ENCODE results near the gene FGD2. TPM values are rescaled to one million over a fixed set of nuclear protein-coding genes. Genes with fewer than 3 reads are reported as not detected.

Gene FGD2
- total and polyA plus RNA-seq, 9 of the 15 experiments (the other 6 are each of a cell fraction or from before 2014, with no cell fraction given), result 0.09 TPM; not detected in 8

GRCh38 chr6:37008484-37009465 lies 3.3 kb downstream of the FGD2 start (continued):
- TF ChIP-seq MTF1 (CRISPR knock-in tag; IDR thresholded peaks at IDR 0.05; ENCODE audit: borderline replicate concordance) (no peak), ZNF384 (IDR thresholded peaks at IDR 0.05; ENCODE audit: low read depth, low read length) (no peak), ILK (tag; IDR thresholded peaks at IDR 0.05; ENCODE audit: borderline replicate concordance, low read depth) (no peak), MECOM (CRISPR knock-in tag; IDR thresholded peaks at IDR 0.05) (no peak)

DNA sequence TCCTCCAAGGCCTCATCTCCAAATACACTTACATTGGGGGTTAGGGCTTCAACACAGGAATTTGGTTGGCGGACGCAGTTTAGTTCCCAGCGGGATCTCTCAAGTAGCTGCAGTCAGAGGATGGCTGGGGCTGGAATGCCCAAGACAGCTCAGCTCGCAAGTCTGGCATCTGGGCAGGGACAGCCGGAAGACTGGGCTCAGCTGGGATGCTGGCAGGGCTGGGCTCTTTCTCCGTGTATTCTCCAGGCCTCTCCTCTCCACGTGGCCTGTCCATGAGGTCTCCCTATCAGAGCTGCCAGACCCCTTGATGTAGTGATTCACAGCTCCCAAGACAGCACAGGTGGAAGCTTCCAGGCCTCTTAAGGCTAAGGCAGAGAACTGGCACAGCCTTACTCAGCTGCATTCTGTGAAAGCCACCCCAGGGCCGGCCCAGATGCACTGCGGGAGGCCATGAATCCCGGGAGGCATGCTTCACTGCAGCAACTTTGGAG lies 5.0 kb downstream of the FGD2 start:
- BruUV-seq (replicated peaks), result no TSS peak
- Histone ChIP-seq H3K4me2 (ENCODE audit: insufficient read depth, low read length) (no peak overlapping the region), H3K27me3 (ENCODE audit: control insufficient read depth in 2 of 2, insufficient read depth in 2 of 2, low read length in 2 of 2) (peaks cover 13 to 50% of the 10 kb centered on the region in 2 experiments; a peak in 4 of 5 replicates), H4K20me1 (replicated peaks; ENCODE audit: control insufficient read depth, insufficient read depth, low read length) (peaks cover 3% of the 10 kb centered on the region; the same call in 1 of the 2 replicates), H3K4me3 (no peak overlapping the region), H3K9me1 (ENCODE audit: control insufficient read depth, insufficient read depth, low read length) (no peaks in the 10 kb centered on the region), H3K9me3 (replicated peaks; ENCODE audit: control insufficient read depth, insufficient read depth, low read depth, low read length) (no peaks in the 10 kb centered on the region), H3K79me2 (ENCODE audit: control insufficient read depth, insufficient read depth, low read length) (no peaks in the 10 kb centered on the region), H2AFZ (ENCODE audit: low read depth, low read length) (no peak overlapping the region), H3K36me3 (ENCODE audit: control insufficient read depth, insufficient read depth, low read length) (no peaks in the 10 kb centered on the region), H3K9ac (ENCODE audit: insufficient read depth in 1 of 2, low read depth in 2 of 2, low read length in 2 of 2) (0 out of 4 replicates have a peak overlapping the region, but pooled peaks of 1 of the 2 experiments have one; percentile 46), H3K27ac (ENCODE audit: extremely low read depth, low read depth, low read length) (no peak overlapping the region), H3K4me1 (replicated peaks in 1 of 2; ENCODE audit: control insufficient read depth in 2 of 2, insufficient read depth in 2 of 2, low read length in 2 of 2) (peaks cover 2 to 18% of the 10 kb centered on the region in 2 experiments; a peak in 4 of 5 replicates)
- WGBS (ENCODE audit: insufficient coverage, low coverage, missing lambda C conversion rate), result 28% methylated on average over 10 of the region's 10 CpGs
- TF ChIP-seq CBFA2T3 (IDR thresholded peaks at IDR 0.05), result peak; percentile 24; the same call in 1 of the 2 replicates
- no peak for TF ChIP-seq FOXK2 (conservative IDR thresholded peaks at IDR 0.05 in 1 of 2, IDR thresholded peaks at IDR 0.05 in 1 of 2; ENCODE audit: low read depth in 2 of 2)
- CTCF ChIA-PET (ENCODE audit: low intra/inter-chr PET ratio), result interaction anchor here (1.3 kb wide), 1 partner anchor 8 kb away, joined by 3 read pairs; no protein-coding TSS in a partner anchor
- in situ Hi-C loops (cut with MboI), result loop anchor here (25.0 kb wide), 1 partner anchor 1477 kb away; no protein-coding TSS in a partner anchor
- intact Hi-C loops (cut with micrococcal nuclease), result loop anchor here (10.0 kb wide), 1 partner anchor 96 kb away; no protein-coding TSS in a partner anchor
- FAIRE-seq (peak; percentile 77), ATAC-seq (no peak), DNase-seq (ENCODE audit: extremely low read depth in 1 of 4, low spot score in 3 of 4) (no peak)
- POLR2A ChIA-PET, result interaction anchor here (0.6 to 1.3 kb wide), 3 partner anchors 9 to 158 kb away, joined by 3 read pairs; no protein-coding TSS in a partner anchor
